ENCODE data around the gene COL16A1. TPM values are rescaled to one million over a fixed set of nuclear protein-coding genes. Genes with fewer than 3 reads are reported as not detected.

The COL16A1 gene
- total and polyA plus RNA-seq, 2 of the 4 experiments (the other 2 are of a cell fraction), result 34.2 to 62.8 TPM

DNA sequence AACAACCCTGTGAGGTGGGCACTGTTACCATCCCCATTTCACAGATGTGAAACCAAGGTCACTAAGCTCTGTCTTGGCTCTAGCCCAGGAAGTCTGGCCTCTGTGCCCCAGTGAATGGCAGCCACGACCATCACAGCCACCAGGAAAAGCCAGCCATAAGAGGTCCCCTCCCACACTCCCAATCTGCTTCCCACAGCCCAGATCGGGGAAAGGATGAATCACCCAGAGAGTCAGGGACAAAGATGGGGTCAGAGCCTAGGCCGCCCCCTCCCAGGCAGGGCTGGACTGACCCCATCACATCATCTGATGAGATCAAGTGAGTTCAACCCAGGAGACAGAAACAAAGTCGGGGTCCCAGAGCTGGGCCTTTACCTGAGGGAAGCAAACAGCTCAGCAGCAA, 22.9 kb upstream of the COL16A1 start:
- H3K36me3 ChIP-seq (ENCODE audit: control insufficient read depth, insufficient read depth, low read length), result peaks cover 7% of the 10 kb centered on the region; the same call in 1 of the 2 replicates
- in situ Hi-C loops (cut with MboI; ENCODE audit: low sequenced_read_pairs) (loop anchor here (5.0 to 10.0 kb wide), 2 partner anchors 51 to 162 kb away; no protein-coding TSS in a partner anchor), intact Hi-C loops (cut with micrococcal nuclease) (no loop called here), dilution Hi-C loops (cut with HindIII; ENCODE audit: low sequenced_read_pairs, unreplicated experiment) (no loop called here)
- no peak overlapping the region for H3K23ac ChIP-seq (ENCODE audit: low read depth, low read length)
- H3K9ac ChIP-seq (ENCODE audit: low read depth, low read length), result no peak overlapping the region
- H3K56ac ChIP-seq (ENCODE audit: extremely low read depth, insufficient read depth, low read length), result no peak overlapping the region
- H3K79me1 ChIP-seq (ENCODE audit: low read depth in 1 of 2, low read length in 2 of 2), result no peaks in the 10 kb centered on the region
- H3K4me3 ChIP-seq (ENCODE audit: insufficient read depth, low read depth, low read length), result no peak overlapping the region
- no peak overlapping the region for H3K14ac ChIP-seq (replicated peaks; ENCODE audit: low read depth, low read length)
- DNase-seq (no peak), ATAC-seq (ENCODE audit: low read depth) (no peak)
- no peak overlapping the region for H2AFZ ChIP-seq (replicated peaks; ENCODE audit: low read length, poor library complexity)
- H3K4me2 ChIP-seq (ENCODE audit: low read depth, low read length), result no peak overlapping the region
- H4K5ac ChIP-seq (ENCODE audit: low read depth, low read length), result no peak overlapping the region
- POLR2A ChIA-PET (ENCODE audit: unreplicated experiment), result no interaction called here
- H2BK15ac ChIP-seq (ENCODE audit: low read depth, low read length), result no peak overlapping the region
- CTCF ChIA-PET, result interaction anchor here (1.2 to 1.9 kb wide), 3 partner anchors 9 to 62 kb away, joined by 3 to 9 read pairs (median 3); no protein-coding TSS in a partner anchor
- no peaks in the 10 kb centered on the region for H3K27me3 ChIP-seq (ENCODE audit: control insufficient read depth, insufficient read depth, low read length)
- TF ChIP-seq, protein P1, sequence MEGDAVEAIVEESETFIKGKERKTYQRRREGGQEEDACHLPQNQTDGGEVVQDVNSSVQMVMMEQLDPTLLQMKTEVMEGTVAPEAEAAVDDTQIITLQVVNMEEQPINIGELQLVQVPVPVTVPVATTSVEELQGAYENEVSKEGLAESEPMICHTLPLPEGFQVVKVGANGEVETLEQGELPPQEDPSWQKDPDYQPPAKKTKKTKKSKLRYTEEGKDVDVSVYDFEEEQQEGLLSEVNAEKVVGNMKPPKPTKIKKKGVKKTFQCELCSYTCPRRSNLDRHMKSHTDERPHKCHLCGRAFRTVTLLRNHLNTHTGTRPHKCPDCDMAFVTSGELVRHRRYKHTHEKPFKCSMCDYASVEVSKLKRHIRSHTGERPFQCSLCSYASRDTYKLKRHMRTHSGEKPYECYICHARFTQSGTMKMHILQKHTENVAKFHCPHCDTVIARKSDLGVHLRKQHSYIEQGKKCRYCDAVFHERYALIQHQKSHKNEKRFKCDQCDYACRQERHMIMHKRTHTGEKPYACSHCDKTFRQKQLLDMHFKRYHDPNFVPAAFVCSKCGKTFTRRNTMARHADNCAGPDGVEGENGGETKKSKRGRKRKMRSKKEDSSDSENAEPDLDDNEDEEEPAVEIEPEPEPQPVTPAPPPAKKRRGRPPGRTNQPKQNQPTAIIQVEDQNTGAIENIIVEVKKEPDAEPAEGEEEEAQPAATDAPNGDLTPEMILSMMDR (conservative IDR thresholded peaks at IDR 0.05; ENCODE audit: low read depth, low read length), result no peak
- TF ChIP-seq MAZ (IDR thresholded peaks at IDR 0.05; ENCODE audit: borderline replicate concordance, low read depth, low read length) (no peak), POLR2A (IDR thresholded peaks at IDR 0.05; ENCODE audit: low read depth, low read length) (no peak), BHLHE40 (IDR thresholded peaks at IDR 0.05; ENCODE audit: low read depth, low read length) (no peak), RFX5 (IDR thresholded peaks at IDR 0.05; ENCODE audit: low read depth, low read length) (no peak), SMC3 (IDR thresholded peaks at IDR 0.05; ENCODE audit: low read depth, low read length) (no peak), MAFK (IDR thresholded peaks at IDR 0.05; ENCODE audit: low read depth, low read length) (no peak), CEBPB (IDR thresholded peaks at IDR 0.05; ENCODE audit: low read depth, low read length) (no peak), FOS (IDR thresholded peaks at IDR 0.05; ENCODE audit: low read depth, low read length) (no peak), RCOR1 (IDR thresholded peaks at IDR 0.05; ENCODE audit: insufficient replicate concordance, low read length) (no peak), CHD1 (IDR thresholded peaks at IDR 0.05; ENCODE audit: low read depth, low read length) (no peak), MXI1 (IDR thresholded peaks at IDR 0.05; ENCODE audit: borderline replicate concordance, low read depth, low read length) (no peak)
- TF ChIP-seq, protein P2, sequence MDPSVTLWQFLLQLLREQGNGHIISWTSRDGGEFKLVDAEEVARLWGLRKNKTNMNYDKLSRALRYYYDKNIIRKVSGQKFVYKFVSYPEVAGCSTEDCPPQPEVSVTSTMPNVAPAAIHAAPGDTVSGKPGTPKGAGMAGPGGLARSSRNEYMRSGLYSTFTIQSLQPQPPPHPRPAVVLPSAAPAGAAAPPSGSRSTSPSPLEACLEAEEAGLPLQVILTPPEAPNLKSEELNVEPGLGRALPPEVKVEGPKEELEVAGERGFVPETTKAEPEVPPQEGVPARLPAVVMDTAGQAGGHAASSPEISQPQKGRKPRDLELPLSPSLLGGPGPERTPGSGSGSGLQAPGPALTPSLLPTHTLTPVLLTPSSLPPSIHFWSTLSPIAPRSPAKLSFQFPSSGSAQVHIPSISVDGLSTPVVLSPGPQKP (IDR thresholded peaks at IDR 0.05; ENCODE audit: borderline replicate concordance, low read depth, low read length), result no peak
- H2AK5ac ChIP-seq (ENCODE audit: low read depth, low read length), result no peak overlapping the region
- H3K4ac ChIP-seq (ENCODE audit: low read depth, low read length), result no peak overlapping the region
- no peaks in the 10 kb centered on the region for H3K4me1 ChIP-seq (ENCODE audit: control insufficient read depth, insufficient read depth, low read length)
- no peak overlapping the region for H3K27ac ChIP-seq (ENCODE audit: insufficient read depth, low read length)
- no TSS peak for BruUV-seq (replicated peaks)
- no peak overlapping the region for H2BK5ac ChIP-seq (ENCODE audit: low read depth, low read length, poor library complexity, severe bottlenecking)
- 0 out of 2 replicates have a peak, but pooled peaks cover 8% of the 10 kb centered on the region for H4K20me1 ChIP-seq (ENCODE audit: insufficient read depth, low read length)
- peak overlapping the region; percentile 42 for H2AK9ac ChIP-seq (replicated peaks; ENCODE audit: low read depth, low read length, poor library complexity)
- H2BK20ac ChIP-seq (ENCODE audit: low read depth, low read length), result no peak overlapping the region
- peaks cover 4% of the 10 kb centered on the region; the same call in 1 of the 2 replicates for H3K9me1 ChIP-seq (ENCODE audit: insufficient read depth, low read length)
- H4K8ac ChIP-seq (ENCODE audit: low read depth in 2 of 2, low read length in 2 of 2), result no peak overlapping the region
- no peak overlapping the region for H4K91ac ChIP-seq (ENCODE audit: insufficient read depth, low read depth, low read length)
- no peak overlapping the region for H3K18ac ChIP-seq (ENCODE audit: low read depth, low read length)
- no CpG with 5 or more reads among the region's 4 CpGs for WGBS, 2 experiments (ENCODE audit: extremely low coverage in 2 of 2, insufficient read length in 1 of 2)
- no peaks in the 10 kb centered on the region for H3K9me3 ChIP-seq (ENCODE audit: control insufficient read depth, insufficient read depth, low read length)
- no peak overlapping the region for H2BK120ac ChIP-seq (ENCODE audit: low read depth, low read length)

Data from IMR-90 (cell line).